HepG2 (cell line): ENCODE data around the gene CBX2. TPM values are rescaled to one million over a fixed set of nuclear protein-coding genes. Genes with fewer than 3 reads are reported as not detected.
A peak's percentile ranks its signal among the peaks of the same experiment; 100 is the strongest.

ENCODE experiments used
- ARID5B ChIP-seq: IDR thresholded peaks from 2 replicates; pipeline ENCODE4 v1.4.0; 2020; ENCODE audit warnings: mild to moderate bottlenecking, missing genetic modification reagents
- CBX5 ChIP-seq: sonication (generic); formaldehyde crosslinking; IDR thresholded peaks from 2 replicates; pipeline ENCODE4 v1.4.0; 2020; ENCODE audit warnings: missing genetic modification reagents, borderline replicate concordance
- CREB1 ChIP-seq, 2 experiments: fragments of 450-650 bp in 1 of 2; IDR thresholded peaks; 2 replicates each; pipeline ENCODE4 v1.6.1; 2016 to 2017; ENCODE audit warnings: control low read depth in 1 of 2, mild to moderate bottlenecking in 1 of 2, missing compliant biosample characterization in 1 of 2, missing genetic modification characterization in 1 of 2
- IKZF1 ChIP-seq: fragments of 450-650 bp; IDR thresholded peaks from 2 replicates; pipeline ENCODE4 v1.7.1; 2016
- KMT2B ChIP-seq: IDR thresholded peaks from 2 replicates; pipeline ENCODE4 v1.6.1; 2016; ENCODE audit warnings: missing genetic modification reagents, missing compliant biosample characterization
- NPAS2 ChIP-seq: sonication (generic); formaldehyde crosslinking; IDR thresholded peaks from 2 replicates; pipeline ENCODE4 v1.8.0; 2022; ENCODE audit warnings: mild to moderate bottlenecking, missing genetic modification reagents, borderline replicate concordance
- PHF5A ChIP-seq: IDR thresholded peaks from one replicate; pipeline ENCODE4 v1.6.1; 2018; ENCODE audit warnings: low read depth, missing genetic modification reagents; ENCODE audit not compliant: unreplicated experiment
- RFX3 ChIP-seq: IDR thresholded peaks from 2 replicates; pipeline ENCODE4 v1.6.1; 2016; ENCODE audit warnings: missing biosample characterization, missing genetic modification reagents
- TSC22D2 ChIP-seq: sonication (generic); formaldehyde crosslinking; IDR thresholded peaks from 2 replicates; pipeline ENCODE4 v1.5.1; 2020; ENCODE audit warnings: missing genetic modification reagents, mild to moderate bottlenecking, borderline replicate concordance
- USF2 ChIP-seq, 2 experiments: sonication (generic) in 1 of 2; formaldehyde crosslinking in 1 of 2; IDR thresholded peaks; 2 replicates each; pipeline versions ENCODE4 v1.5.1 to v1.6.1; 2011 to 2020; ENCODE audit warnings: borderline replicate concordance in 1 of 2, low read depth in 1 of 2, low read length in 1 of 2, mild to moderate bottlenecking in 1 of 2, missing genetic modification reagents in 1 of 2, moderate library complexity in 1 of 2
- ZFP1 ChIP-seq: IDR thresholded peaks from 2 replicates; pipeline ENCODE4 v1.6.1; 2016
- ZFP90 ChIP-seq: sonication (generic); formaldehyde crosslinking; IDR thresholded peaks from 2 replicates; pipeline ENCODE4 v1.8.0; 2022; ENCODE audit warnings: missing genetic modification reagents, mild to moderate bottlenecking, inconsistent platforms, borderline replicate concordance
- ZKSCAN8 ChIP-seq: IDR thresholded peaks from 2 replicates; pipeline ENCODE4 v1.6.1; 2016; ENCODE audit warnings: borderline replicate concordance, missing genetic modification reagents, missing compliant biosample characterization
- ZNF30 ChIP-seq: sonication (generic); formaldehyde crosslinking; IDR thresholded peaks from 2 replicates; pipeline ENCODE4 v1.5.0; 2020; ENCODE audit warnings: mild to moderate bottlenecking, missing genetic modification reagents
- ZNF761 ChIP-seq: sonication (generic); formaldehyde crosslinking; conservative IDR thresholded peaks from 2 replicates; pipeline ENCODE4 v1.4.0; 2020; ENCODE audit warnings: mild to moderate bottlenecking, missing genetic modification reagents
- ZNF766 ChIP-seq: sonication (generic); formaldehyde crosslinking; IDR thresholded peaks from 2 replicates; pipeline ENCODE4 v1.5.0; 2020; ENCODE audit warnings: missing genetic modification reagents, borderline replicate concordance
- ZNF839 ChIP-seq: sonication (generic); formaldehyde crosslinking; IDR thresholded peaks from 2 replicates; pipeline ENCODE4 v1.4.0; 2020; ENCODE audit warnings: missing genetic modification reagents, mild to moderate bottlenecking, borderline replicate concordance
- polyA plus RNA-seq, 8 experiments: library from polyadenylated mRNA; depleted of rRNA in 3 of 8; stranded (reverse) in 7 of 8; unstranded in 1 of 8; fragments of >200 nt; fragmentation: Illumina TruSeq in 4 of 8; extraction: Trizol in 4 of 8; gene quantifications; 2 replicates each; pipeline versions ENCODE4 v1.2.1 to v1.2.3, GENCODE V29; 2011 to 2016; ENCODE audit warnings: low read depth in 4 of 8, missing spikeins in 1 of 8, mixed read lengths in 1 of 8; ENCODE audit not compliant: insufficient read depth in 1 of 8
- total RNA-seq, 5 experiments: library from RNA; depleted of rRNA; stranded (reverse); fragments of >200 nt; fragmentation: Illumina TruSeq; extraction: Trizol; gene quantifications; 2 replicates each; pipeline ENCODE4 v1.2.3, GENCODE V29; 2016; ENCODE audit warnings: low read depth in 1 of 5
- TF ChIP-seq, protein P1 (sequence below): sonication (generic); formaldehyde crosslinking; IDR thresholded peaks from 2 replicates; pipeline ENCODE4 v1.4.0; 2020; ENCODE audit warnings: mild to moderate bottlenecking, missing genetic modification reagents, borderline replicate concordance

The CBX2 gene
- total and polyA plus RNA-seq, 2 of the 13 experiments (the other 11 are each of a cell fraction or from before 2014, with no cell fraction given) = 14.5 to 31.1 TPM

- no peak; the same call in 1 of the 2 replicates for TF ChIP-seq ZNF839 (CRISPR knock-in tag)
- no peak for TF ChIP-seq NPAS2 (CRISPR knock-in tag)
- TF ChIP-seq IKZF1 = no peak
- TF ChIP-seq, protein P1, sequence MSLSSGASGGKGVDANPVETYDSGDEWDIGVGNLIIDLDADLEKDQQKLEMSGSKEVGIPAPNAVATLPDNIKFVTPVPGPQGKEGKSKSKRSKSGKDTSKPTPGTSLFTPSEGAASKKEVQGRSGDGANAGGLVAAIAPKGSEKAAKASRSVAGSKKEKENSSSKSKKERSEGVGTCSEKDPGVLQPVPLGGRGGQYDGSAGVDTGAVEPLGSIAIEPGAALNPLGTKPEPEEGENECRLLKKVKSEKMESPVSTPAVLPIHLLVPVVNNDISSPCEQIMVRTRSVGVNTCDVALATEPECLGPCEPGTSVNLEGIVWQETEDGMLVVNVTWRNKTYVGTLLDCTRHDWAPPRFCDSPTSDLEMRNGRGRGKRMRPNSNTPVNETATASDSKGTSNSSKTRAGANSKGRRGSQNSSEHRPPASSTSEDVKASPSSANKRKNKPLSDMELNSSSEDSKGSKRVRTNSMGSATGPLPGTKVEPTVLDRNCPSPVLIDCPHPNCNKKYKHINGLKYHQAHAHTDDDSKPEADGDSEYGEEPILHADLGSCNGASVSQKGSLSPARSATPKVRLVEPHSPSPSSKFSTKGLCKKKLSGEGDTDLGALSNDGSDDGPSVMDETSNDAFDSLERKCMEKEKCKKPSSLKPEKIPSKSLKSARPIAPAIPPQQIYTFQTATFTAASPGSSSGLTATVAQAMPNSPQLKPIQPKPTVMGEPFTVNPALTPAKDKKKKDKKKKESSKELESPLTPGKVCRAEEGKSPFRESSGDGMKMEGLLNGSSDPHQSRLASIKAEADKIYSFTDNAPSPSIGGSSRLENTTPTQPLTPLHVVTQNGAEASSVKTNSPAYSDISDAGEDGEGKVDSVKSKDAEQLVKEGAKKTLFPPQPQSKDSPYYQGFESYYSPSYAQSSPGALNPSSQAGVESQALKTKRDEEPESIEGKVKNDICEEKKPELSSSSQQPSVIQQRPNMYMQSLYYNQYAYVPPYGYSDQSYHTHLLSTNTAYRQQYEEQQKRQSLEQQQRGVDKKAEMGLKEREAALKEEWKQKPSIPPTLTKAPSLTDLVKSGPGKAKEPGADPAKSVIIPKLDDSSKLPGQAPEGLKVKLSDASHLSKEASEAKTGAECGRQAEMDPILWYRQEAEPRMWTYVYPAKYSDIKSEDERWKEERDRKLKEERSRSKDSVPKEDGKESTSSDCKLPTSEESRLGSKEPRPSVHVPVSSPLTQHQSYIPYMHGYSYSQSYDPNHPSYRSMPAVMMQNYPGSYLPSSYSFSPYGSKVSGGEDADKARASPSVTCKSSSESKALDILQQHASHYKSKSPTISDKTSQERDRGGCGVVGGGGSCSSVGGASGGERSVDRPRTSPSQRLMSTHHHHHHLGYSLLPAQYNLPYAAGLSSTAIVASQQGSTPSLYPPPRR (CRISPR knock-in tag) = peak; percentile 18; the same call in 1 of the 2 replicates
- TF ChIP-seq RFX3 (CRISPR knock-in tag) = no peak
- TF ChIP-seq KMT2B = no peak
- TF ChIP-seq CBX5 (CRISPR knock-in tag) = no peak
- no peak for TF ChIP-seq ZNF30 (CRISPR knock-in tag)
- TF ChIP-seq PHF5A (CRISPR knock-in tag) = no peak
- TF ChIP-seq USF2 (IDR thresholded peaks at IDR 0.05; ENCODE audit: low read depth, low read length) = no peak
- TF ChIP-seq USF2 (CRISPR knock-in tag; IDR thresholded peaks at IDR 0.05; ENCODE audit: borderline replicate concordance) = no peak
- no peak for TF ChIP-seq ZFP1 (CRISPR knock-in tag)
- no peak for TF ChIP-seq ZNF766 (CRISPR knock-in tag)
- no peak for TF ChIP-seq ZNF761 (CRISPR knock-in tag)
- TF ChIP-seq ARID5B (CRISPR knock-in tag) = no peak
- no peak for TF ChIP-seq ZKSCAN8
- no peak for TF ChIP-seq TSC22D2 (CRISPR knock-in tag)
- TF ChIP-seq CREB1 (IDR thresholded peaks at IDR 0.05) = no peak
- no peak for TF ChIP-seq CREB1 (CRISPR knock-in tag; IDR thresholded peaks at IDR 0.05)
- TF ChIP-seq ZFP90 (CRISPR knock-in tag) = 0 out of 2 replicates have a peak, but pooled peaks have one; percentile 40
Observed at GRCh38 chr17:79779084-79779529, 1.2 kb downstream of the CBX2 start (continued).
